Endothelial cell of umbilical vein (primary cell): ENCODE results near the gene DVL3. TPM values are rescaled to one million over a fixed set of nuclear protein-coding genes. Genes with fewer than 3 reads are reported as not detected.

Experiments
- BruUV-seq: library from RNA; stranded (reverse); fragments of 400-500 nt; replicated peaks from 2 replicates; lab custom pipeline; 2021; lab: Mats Ljungman, UMichigan
- CTCF ChIA-PET: fragments of 300-600, 350-600 bp; sonication (Branson Sonifier 250); formaldehyde crosslinking; loops from one replicate; lab custom pipeline; 2021; ENCODE audit warnings: antibody characterized with exemption, inconsistent platforms; lab: Charles Lee
- POLR2A ChIA-PET: fragments of 300-600, 350-600 bp; sonication (Branson Sonifier 250); formaldehyde crosslinking; loops from one replicate; lab custom pipeline; 2021; ENCODE audit warnings: antibody characterized with exemption, inconsistent platforms; lab: Charles Lee
- DNase-seq: peaks from one replicate; pipeline ENCODE4 v3.0.0-alpha.2; 2011; ENCODE audit warnings: low read depth, low spot score
- FAIRE-seq: peaks from 2 replicates; lab custom pipeline; 2011; peaks lifted over from hg19 to GRCh38; lab: Jason Lieb, UNC
- H2AFZ ChIP-seq: 2 replicates; pipeline ENCODE4 v1.6.0; 2012; ENCODE audit warnings: low read depth, low read length, control low read depth, inconsistent platforms
- H3K27ac ChIP-seq: 2 replicates; pipeline ENCODE4 v1.5.1; 2011; ENCODE audit warnings: low read depth, mild to moderate bottlenecking, control low read depth, low read length, moderate library complexity; ENCODE audit not compliant: insufficient read depth
- H3K27me3 ChIP-seq, 2 experiments: 2 replicates each; pipeline versions ENCODE4 v1.6.0 to v1.6.1; 2011; ENCODE audit warnings: low read length in 2 of 2, mixed read lengths in 1 of 2; ENCODE audit not compliant: control insufficient read depth in 2 of 2, insufficient read depth in 2 of 2
- H3K36me3 ChIP-seq, 2 experiments: 2 replicates in 1 of 2; 3 replicates in 1 of 2; pipeline ENCODE4 v1.5.1; 2011; ENCODE audit warnings: low read length in 2 of 2, mild to moderate bottlenecking in 1 of 2, moderate library complexity in 1 of 2; ENCODE audit not compliant: control insufficient read depth in 2 of 2, insufficient read depth in 2 of 2; ENCODE audit errors: extremely low read depth in 1 of 2
- H3K4me1 ChIP-seq: 3 replicates; pipeline ENCODE4 v1.5.1; 2011; ENCODE audit warnings: mild to moderate bottlenecking, low read length; ENCODE audit not compliant: control insufficient read depth, insufficient read depth; ENCODE audit errors: extremely low read depth
- H3K4me2 ChIP-seq: 2 replicates; pipeline ENCODE4 v1.6.1; 2011; ENCODE audit warnings: low read length, control low read depth, mixed read lengths; ENCODE audit not compliant: insufficient read depth
- H3K4me3 ChIP-seq, 3 experiments: fragments of 200-600 bp in 1 of 3; sonication (generic), shearing (Covaris generic) in 1 of 3; replicated peaks in 1 of 3; 2 replicates each; pipeline ENCODE4 v1.5.1; 2011 to 2016; ENCODE audit warnings: control low read depth in 3 of 3, low read length in 3 of 3, mild to moderate bottlenecking in 2 of 3, inconsistent platforms in 1 of 3, low read depth in 1 of 3, moderate library complexity in 1 of 3; ENCODE audit not compliant: insufficient read depth in 1 of 3
- H3K79me2 ChIP-seq: 2 replicates; pipeline ENCODE4 v1.6.0; 2012; ENCODE audit warnings: low read length, inconsistent platforms; ENCODE audit not compliant: control insufficient read depth, insufficient read depth
- H3K9ac ChIP-seq: replicated peaks from 2 replicates; pipeline ENCODE3; 2011; ENCODE audit warnings: low read length, control low read depth; ENCODE audit not compliant: insufficient read depth; ENCODE audit errors: extremely low read depth
- H3K9me1 ChIP-seq: replicated peaks from 3 replicates; pipeline ENCODE4 v1.6.0; 2011; ENCODE audit warnings: mild to moderate bottlenecking, low read length; ENCODE audit not compliant: control insufficient read depth, insufficient read depth; ENCODE audit errors: extremely low read depth
- H3K9me3 ChIP-seq: replicated peaks from 2 replicates; pipeline ENCODE4 v1.5.1; 2012; ENCODE audit warnings: low read length, inconsistent platforms; ENCODE audit not compliant: control insufficient read depth, insufficient read depth
- H4K20me1 ChIP-seq: replicated peaks from 2 replicates; pipeline ENCODE3; 2011; ENCODE audit warnings: mild to moderate bottlenecking, low read length; ENCODE audit not compliant: control insufficient read depth, insufficient read depth; ENCODE audit errors: extremely low read depth
- EZH2 ChIP-seq: IDR thresholded peaks from 2 replicates; pipeline ENCODE4 v1.6.1; 2012; ENCODE audit warnings: borderline replicate concordance, low read depth, mild to moderate bottlenecking, moderate library complexity, low read length, inconsistent platforms; ENCODE audit not compliant: severe bottlenecking
- FOS ChIP-seq: IDR thresholded peaks from 2 replicates; pipeline ENCODE4 v1.6.1; 2011; ENCODE audit warnings: mild to moderate bottlenecking, low read length, moderate library complexity, borderline replicate concordance; ENCODE audit not compliant: insufficient read depth
- GATA2 ChIP-seq: IDR thresholded peaks from 2 replicates; pipeline ENCODE4 v1.7.0; 2011; ENCODE audit warnings: low read depth, mild to moderate bottlenecking, moderate library complexity, mixed read lengths, low read length; ENCODE audit not compliant: insufficient read length, insufficient read depth
- JUN ChIP-seq: IDR thresholded peaks from 2 replicates; pipeline ENCODE4 v1.6.1; 2011; ENCODE audit warnings: borderline replicate concordance, low read depth; ENCODE audit not compliant: insufficient read length, insufficient read depth
- MYC ChIP-seq: IDR thresholded peaks from one replicate; pipeline ENCODE4 v1.6.1; 2011; ENCODE audit warnings: mild to moderate bottlenecking, low read depth, low read length
- POLR2A ChIP-seq: IDR thresholded peaks from 2 replicates; pipeline ENCODE4 v1.6.1; 2012; ENCODE audit warnings: low read depth, mild to moderate bottlenecking, control low read depth, low read length
- POLR2AphosphoS5 ChIP-seq: IDR thresholded peaks from 2 replicates; pipeline ENCODE4 v1.6.1; 2012; ENCODE audit warnings: low read depth, mild to moderate bottlenecking, control low read depth, low read length, moderate library complexity; ENCODE audit not compliant: insufficient read depth
- dilution Hi-C: fragments of 300-500 bp; cut with MboI; formaldehyde crosslinking; loops from one replicate; pipeline ENCODE4 v1.15.0; 2019; ENCODE audit warnings: low sequenced_read_pairs; ENCODE audit not compliant: extremely low pct_ligation_motif_present
- intact Hi-C: fragments of 100-400 bp; cut with micrococcal nuclease; formaldehyde crosslinking; loops from one replicate; pipeline ENCODE4 v1.10.0; 2022
- polyA plus RNA-seq, 4 experiments: library from polyadenylated mRNA; depleted of rRNA in 3 of 4; stranded (reverse) in 3 of 4; unstranded in 1 of 4; fragments of >200 nt; gene quantifications; 2 replicates each; pipeline versions ENCODE4 v1.2.1 to v1.2.3, GENCODE V29; 2011 to 2012; ENCODE audit warnings: missing spikeins in 1 of 4
- total RNA-seq: library from RNA; stranded (reverse); gene quantifications from 2 replicates; pipeline ENCODE4 v1.2.3, GENCODE V29; 2021
- TF ChIP-seq, protein P1 (sequence below): IDR thresholded peaks from 2 replicates; pipeline ENCODE4 v1.6.1; 2011; ENCODE audit not compliant: insufficient read depth, insufficient read length
- TF ChIP-seq, protein P2 (sequence below), 2 donors: IDR thresholded peaks; 1 replicate in 1 of 2; 2 replicates in 1 of 2; pipeline ENCODE4 v1.5.1; 2011; ENCODE audit warnings: low read length in 2 of 2, mild to moderate bottlenecking in 2 of 2, moderate library complexity in 2 of 2, control low read depth in 1 of 2, inconsistent platforms in 1 of 2, low read depth in 1 of 2; ENCODE audit not compliant: insufficient read depth in 1 of 2; ENCODE audit errors: extremely low read depth in 1 of 2

The DVL3 gene
- total and polyA plus RNA-seq, 2 donors (not counting 3 experiments of a cell fraction or from before 2014, with no cell fraction given): 43.8 to 59.0 TPM

DNA sequence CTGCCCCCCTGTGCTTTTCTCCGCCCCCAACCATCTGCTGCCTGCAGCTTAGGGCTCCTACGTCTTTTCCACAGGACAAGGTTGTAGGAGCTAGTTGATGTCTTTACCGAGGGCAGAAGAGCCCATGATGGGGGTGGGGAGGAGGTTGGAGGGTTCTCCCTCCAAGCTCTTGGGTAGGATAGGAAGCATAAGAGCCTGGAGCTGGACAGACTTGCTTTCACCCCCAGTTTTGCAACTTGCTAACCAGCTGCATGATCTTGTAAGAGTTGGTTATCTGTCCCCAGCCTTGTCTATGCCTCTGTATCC lies 31.7 kb downstream of the DVL3 start:
- H3K4me2 ChIP-seq: peak overlapping the region; percentile 37
- H3K4me3 ChIP-seq: peak overlapping the region in 2 of 3 experiments; percentile 54 to 92
- intact Hi-C loops: loop anchor here (1.0 to 5.0 kb wide), 4 partner anchors 40 to 292 kb away; partner anchors contain the start of genes EIF2B5 and VWA5B2
- peaks cover 14% of the 10 kb centered on the region for H3K4me1 ChIP-seq
- H3K79me2 ChIP-seq: peaks cover 25% of the 10 kb centered on the region
- H3K9me1 ChIP-seq: no peaks in the 10 kb centered on the region
- BruUV-seq: TSS peak; percentile 7
- FAIRE-seq (no peak), DNase-seq (peak; percentile 9)
- dilution Hi-C loops: no loop called here
- H3K36me3 ChIP-seq: peaks cover 14 to 45% of the 10 kb centered on the region in 2 experiments
- H3K9me3 ChIP-seq: no peaks in the 10 kb centered on the region
- ChIA-PET CTCF (interaction anchor here (1.6 to 3.7 kb wide), 5 partner anchors 40 to 291 kb away, joined by 6 to 25 read pairs (median 7); partner anchors contain the start of gene EEF1AKMT4), POLR2A (interaction anchor here (1.0 kb wide), 1 partner anchor 9 kb away, joined by 3 read pairs; no protein-coding TSS in a partner anchor)
- TF ChIP-seq, protein P1, sequence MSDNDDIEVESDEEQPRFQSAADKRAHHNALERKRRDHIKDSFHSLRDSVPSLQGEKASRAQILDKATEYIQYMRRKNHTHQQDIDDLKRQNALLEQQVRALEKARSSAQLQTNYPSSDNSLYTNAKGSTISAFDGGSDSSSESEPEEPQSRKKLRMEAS: no peak
- TF ChIP-seq POLR2AphosphoS5 (no peak), JUN (no peak), FOS (no peak), GATA2 (no peak), POLR2A (no peak), MYC (no peak), EZH2 (no peak)
- TF ChIP-seq, protein P2, sequence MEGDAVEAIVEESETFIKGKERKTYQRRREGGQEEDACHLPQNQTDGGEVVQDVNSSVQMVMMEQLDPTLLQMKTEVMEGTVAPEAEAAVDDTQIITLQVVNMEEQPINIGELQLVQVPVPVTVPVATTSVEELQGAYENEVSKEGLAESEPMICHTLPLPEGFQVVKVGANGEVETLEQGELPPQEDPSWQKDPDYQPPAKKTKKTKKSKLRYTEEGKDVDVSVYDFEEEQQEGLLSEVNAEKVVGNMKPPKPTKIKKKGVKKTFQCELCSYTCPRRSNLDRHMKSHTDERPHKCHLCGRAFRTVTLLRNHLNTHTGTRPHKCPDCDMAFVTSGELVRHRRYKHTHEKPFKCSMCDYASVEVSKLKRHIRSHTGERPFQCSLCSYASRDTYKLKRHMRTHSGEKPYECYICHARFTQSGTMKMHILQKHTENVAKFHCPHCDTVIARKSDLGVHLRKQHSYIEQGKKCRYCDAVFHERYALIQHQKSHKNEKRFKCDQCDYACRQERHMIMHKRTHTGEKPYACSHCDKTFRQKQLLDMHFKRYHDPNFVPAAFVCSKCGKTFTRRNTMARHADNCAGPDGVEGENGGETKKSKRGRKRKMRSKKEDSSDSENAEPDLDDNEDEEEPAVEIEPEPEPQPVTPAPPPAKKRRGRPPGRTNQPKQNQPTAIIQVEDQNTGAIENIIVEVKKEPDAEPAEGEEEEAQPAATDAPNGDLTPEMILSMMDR (IDR thresholded peaks at IDR 0.05; ENCODE audit: extremely low read depth in 1 of 2, insufficient read depth in 1 of 2, low read depth in 1 of 2, low read length in 2 of 2): no peak
- no peak overlapping the region for H2AFZ ChIP-seq
- H4K20me1 ChIP-seq: no peaks in the 10 kb centered on the region
- no peak overlapping the region for H3K27ac ChIP-seq
- H3K27me3 ChIP-seq: no peaks in the 10 kb centered on the region
- peak overlapping the region; percentile 48 for H3K9ac ChIP-seq
